K562 (cell line): Measurements from ENCODE around the gene SNX18. TPM values are rescaled to one million over a fixed set of nuclear protein-coding genes. Genes with fewer than 3 reads are reported as not detected.

Experiments
- ATAC-seq: fragments of 200-7000 bp; cut with Tn5 transposase; 3 replicates; pipeline ENCODE4 v1.9.1; 2020; ENCODE audit warnings: moderate library complexity
- BruUV-seq: library from RNA; stranded (reverse); fragments of 400-500 nt; replicated peaks from 2 replicates; lab custom pipeline; 2021; lab: Mats Ljungman, UMichigan
- CTCF ChIA-PET: fragments of 300-600 bp; formaldehyde crosslinking; extraction: SDS; loops from one replicate; lab custom pipeline; 2021; ENCODE audit warnings: low intra/inter-chr PET ratio; lab: Yijun Ruan, JAX
- POLR2A ChIA-PET: fragments of 300-600, 350-650 bp; sonication (Branson Sonifier 250); formaldehyde crosslinking; extraction: SDS; loops from one replicate; lab custom pipeline; 2021; ENCODE audit warnings: antibody characterized with exemption, inconsistent platforms; lab: Yijun Ruan, JAX
- DNase-seq, 4 experiments: peaks; one replicate each; pipeline versions ENCODE4 v3.0.0 to v3.0.0-alpha.2; 2011 to 2018; ENCODE audit warnings: low spot score in 3 of 4, mixed read lengths in 3 of 4; ENCODE audit errors: extremely low read depth in 1 of 4
- FAIRE-seq: peaks from 2 replicates; lab custom pipeline; 2011; peaks lifted over from hg19 to GRCh38; lab: Jason Lieb, UNC
- H2AFZ ChIP-seq: 2 replicates; pipeline ENCODE4 v1.6.0; 2011; ENCODE audit warnings: low read depth, low read length, control low read depth, inconsistent platforms
- H3K27ac ChIP-seq: fragments of 200-600 bp; 3 replicates; pipeline ENCODE4 v1.8.0; 2011; ENCODE audit warnings: low read depth, mild to moderate bottlenecking, control low read depth, inconsistent platforms, low read length, moderate library complexity, mixed read lengths; ENCODE audit errors: extremely low read depth
- H3K27me3 ChIP-seq, 2 experiments: fragments of 300-600 bp in 1 of 2; 2 replicates in 1 of 2; 3 replicates in 1 of 2; pipeline versions ENCODE4 v1.6.0 to v1.8.0; 2011; ENCODE audit warnings: inconsistent platforms in 2 of 2, low read length in 2 of 2, mild to moderate bottlenecking in 1 of 2, mixed read lengths in 1 of 2, moderate library complexity in 1 of 2; ENCODE audit not compliant: control insufficient read depth in 2 of 2, insufficient read depth in 2 of 2
- H3K36me3 ChIP-seq: fragments of 300-600 bp; 3 replicates; pipeline ENCODE4 v1.8.0; 2011; ENCODE audit warnings: mild to moderate bottlenecking, low read length, inconsistent platforms; ENCODE audit not compliant: control insufficient read depth, insufficient read depth
- H3K4me1 ChIP-seq, 2 experiments: fragments of 200-600 bp in 1 of 2; replicated peaks in 1 of 2; 2 replicates in 1 of 2; 3 replicates in 1 of 2; pipeline versions ENCODE4 v1.5.1 to v1.8.0; 2011; ENCODE audit warnings: inconsistent platforms in 2 of 2, low read length in 2 of 2, mild to moderate bottlenecking in 1 of 2, mixed read lengths in 1 of 2, moderate library complexity in 1 of 2; ENCODE audit not compliant: control insufficient read depth in 2 of 2, insufficient read depth in 2 of 2
- H3K4me2 ChIP-seq: 2 replicates; pipeline ENCODE4 v1.6.1; 2011; ENCODE audit warnings: low read length, control low read depth, inconsistent platforms, mixed read lengths; ENCODE audit not compliant: insufficient read depth
- H3K4me3 ChIP-seq: fragments of 200-600 bp; sonication (generic), shearing (Covaris generic); 2 replicates; pipeline ENCODE4 v1.5.1; 2016; ENCODE audit warnings: control low read depth, inconsistent platforms
- H3K79me2 ChIP-seq: fragments of 200-600 bp; 3 replicates; pipeline ENCODE4 v1.8.0; 2011; ENCODE audit warnings: low read length, inconsistent platforms; ENCODE audit not compliant: control insufficient read depth, insufficient read depth
- H3K9ac ChIP-seq, 2 experiments: 2 replicates each; pipeline versions ENCODE4 v1.6.0 to v1.6.1; 2011; ENCODE audit warnings: low read depth in 2 of 2, low read length in 2 of 2, control low read depth in 1 of 2, inconsistent platforms in 1 of 2, mild to moderate bottlenecking in 1 of 2, mixed read lengths in 1 of 2; ENCODE audit not compliant: insufficient read depth in 1 of 2
- H3K9me1 ChIP-seq: one replicate; pipeline ENCODE4 v1.6.0; 2011; ENCODE audit warnings: inconsistent platforms, mild to moderate bottlenecking, low read length, moderate library complexity; ENCODE audit not compliant: control insufficient read depth, insufficient read depth
- H3K9me3 ChIP-seq: replicated peaks from 2 replicates; pipeline ENCODE4 v1.5.1; 2011; ENCODE audit warnings: low read depth, low read length, inconsistent platforms; ENCODE audit not compliant: control insufficient read depth, insufficient read depth
- H4K20me1 ChIP-seq: replicated peaks from 2 replicates; pipeline ENCODE4 v1.6.1; 2011; ENCODE audit warnings: low read length, inconsistent platforms, mixed read lengths; ENCODE audit not compliant: control insufficient read depth, insufficient read depth
- ASH1L ChIP-seq: fragments of 450-650 bp; IDR thresholded peaks from 2 replicates; pipeline ENCODE4 v1.6.1; 2018; ENCODE audit warnings: borderline replicate concordance, mild to moderate bottlenecking, low read depth; ENCODE audit not compliant: partially characterized antibody
- ELF4 ChIP-seq: fragments of 450-650 bp; formaldehyde crosslinking; IDR thresholded peaks from 2 replicates; pipeline ENCODE4 v1.4.0; 2022; ENCODE audit warnings: missing genetic modification characterization
- FOXA3 ChIP-seq, 2 experiments: fragments of 450-650 bp in 1 of 2; sonication (generic) in 1 of 2; formaldehyde crosslinking; IDR thresholded peaks in 1 of 2; conservative IDR thresholded peaks in 1 of 2; 2 replicates each; pipeline versions ENCODE4 v1.4.0 to v1.8.0; 2020 to 2022; ENCODE audit warnings: mild to moderate bottlenecking in 2 of 2, missing genetic modification reagents in 1 of 2
- HMG20A ChIP-seq: fragments of 450-650 bp; formaldehyde crosslinking; conservative IDR thresholded peaks from 2 replicates; pipeline ENCODE4 v1.4.0; 2020; ENCODE audit warnings: mild to moderate bottlenecking, mixed read lengths
- KAT8 ChIP-seq: fragments of 450-650 bp; IDR thresholded peaks from 2 replicates; pipeline ENCODE4 v1.6.1; 2016; ENCODE audit warnings: low read depth, mild to moderate bottlenecking
- MAFF ChIP-seq: IDR thresholded peaks from 2 replicates; pipeline ENCODE4 v1.6.1; 2012; ENCODE audit warnings: low read length, improper control_type of control experiment
- ZNF174 ChIP-seq: fragments of 250-450 bp; sonication (Bioruptor Pico); IDR thresholded peaks from 2 replicates; pipeline ENCODE4 v1.4.0; 2020; ENCODE audit warnings: mild to moderate bottlenecking
- ZNF197 ChIP-seq: fragments of 200-800 bp; sonication (Bioruptor generic); IDR thresholded peaks from 2 replicates; pipeline ENCODE4 v1.6.1; 2016; ENCODE audit warnings: low read depth, missing genetic modification characterization, missing compliant biosample characterization
- WGBS: fragments of 100-300 bp; shearing (Covaris generic); methylation state at CpG from one replicate; pipeline ENCODE4 v1.1.6; 2016; ENCODE audit warnings: low coverage, mixed read lengths; ENCODE audit not compliant: insufficient coverage; ENCODE audit errors: missing lambda C conversion rate; 5-methylcytosine and 5-hydroxymethylcytosine counted together
- in situ Hi-C: fragments of 300-500 bp; cut with MboI; formaldehyde crosslinking; loops from 4 replicates; pipeline ENCODE4 v1.15.0; 2018; ENCODE audit warnings: inconsistent platforms, mixed read lengths
- intact Hi-C: fragments of 100-400 bp; cut with micrococcal nuclease; formaldehyde crosslinking; loops from 2 replicates; pipeline ENCODE4 v1.14.2; 2022
- polyA plus RNA-seq, 8 experiments: library from polyadenylated mRNA; depleted of rRNA in 4 of 8; stranded (reverse) in 5 of 8; unstranded in 3 of 8; fragments of >200 nt; fragmentation: Nextera tagmentation in 2 of 8; fragmentation: Illumina TruSeq in 1 of 8; extraction: Ambion mirVana in 2 of 8; extraction: Trizol in 1 of 8; gene quantifications; 2 replicates each; pipeline versions ENCODE4 v1.2.1 to v1.2.3, GENCODE V29; 2011 to 2014; ENCODE audit warnings: inconsistent platforms in 1 of 8, missing spikeins in 1 of 8
- total RNA-seq, 7 experiments: library from RNA; depleted of rRNA in 6 of 7; stranded (reverse); fragments of >200 nt in 6 of 7; fragmentation: Illumina TruSeq in 2 of 7; extraction: Trizol in 2 of 7; gene quantifications; 2 replicates each; pipeline versions ENCODE4 v1.2.1 to v1.2.3, GENCODE V29; 2011 to 2021; ENCODE audit warnings: low replicate concordance in 1 of 7
- TF ChIP-seq, protein P1 (sequence below): fragments of 250-450 bp; sonication (Bioruptor Pico); IDR thresholded peaks from 2 replicates; pipeline ENCODE4 v1.5.0; 2021; ENCODE audit warnings: mild to moderate bottlenecking, borderline replicate concordance

Gene SNX18
- total and polyA plus RNA-seq, 9 of the 15 experiments (the other 6 are each of a cell fraction or from before 2014, with no cell fraction given) = 2.3 to 8.8 (median 6.0) TPM

DNA sequence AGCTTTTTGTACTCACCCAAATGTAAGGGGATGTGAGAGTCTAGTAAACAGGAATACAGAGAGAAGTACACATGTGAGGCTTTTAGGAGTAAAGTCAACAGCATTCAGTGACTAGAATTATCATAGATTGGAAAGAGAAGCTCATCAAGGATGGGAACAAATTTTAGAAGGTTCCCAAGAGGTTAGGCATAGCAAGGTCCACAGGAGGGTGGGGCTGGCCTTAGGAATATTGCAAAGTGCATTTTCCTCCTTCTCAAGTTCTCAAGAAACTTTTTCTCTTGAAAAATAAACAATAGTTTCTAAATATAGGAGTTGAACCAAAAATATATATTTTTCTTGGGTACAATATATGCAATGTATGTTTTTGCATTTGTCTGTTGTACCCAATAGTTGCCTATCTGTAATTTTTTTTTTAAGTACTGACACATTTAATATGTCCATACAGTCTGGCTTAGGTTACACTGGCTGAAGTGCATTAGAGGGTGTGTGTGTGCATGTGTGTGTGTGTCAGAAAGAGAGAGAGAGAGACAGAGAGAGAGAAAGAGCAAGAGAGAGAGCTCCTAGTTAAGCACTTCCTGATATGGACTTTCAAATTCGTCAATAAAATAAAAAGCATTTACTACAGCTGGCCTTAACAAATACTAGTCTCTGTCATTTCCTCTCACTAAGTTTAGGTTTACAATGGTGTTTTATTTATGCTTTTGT, 62.2 kb downstream of the SNX18 start:
- DNase-seq = no peak
- H3K4me3 ChIP-seq = no peak overlapping the region
- TF ChIP-seq HMG20A (CRISPR knock-in tag) (no peak), ELF4 (no peak), KAT8 (no peak), ZNF174 (no peak), ASH1L (no peak), FOXA3 (CRISPR knock-in tag; conservative IDR thresholded peaks at IDR 0.05 in 1 of 2, IDR thresholded peaks at IDR 0.05 in 1 of 2) (no peak), ZNF197 (no peak), MAFF (no peak)
- TF ChIP-seq, protein P1, sequence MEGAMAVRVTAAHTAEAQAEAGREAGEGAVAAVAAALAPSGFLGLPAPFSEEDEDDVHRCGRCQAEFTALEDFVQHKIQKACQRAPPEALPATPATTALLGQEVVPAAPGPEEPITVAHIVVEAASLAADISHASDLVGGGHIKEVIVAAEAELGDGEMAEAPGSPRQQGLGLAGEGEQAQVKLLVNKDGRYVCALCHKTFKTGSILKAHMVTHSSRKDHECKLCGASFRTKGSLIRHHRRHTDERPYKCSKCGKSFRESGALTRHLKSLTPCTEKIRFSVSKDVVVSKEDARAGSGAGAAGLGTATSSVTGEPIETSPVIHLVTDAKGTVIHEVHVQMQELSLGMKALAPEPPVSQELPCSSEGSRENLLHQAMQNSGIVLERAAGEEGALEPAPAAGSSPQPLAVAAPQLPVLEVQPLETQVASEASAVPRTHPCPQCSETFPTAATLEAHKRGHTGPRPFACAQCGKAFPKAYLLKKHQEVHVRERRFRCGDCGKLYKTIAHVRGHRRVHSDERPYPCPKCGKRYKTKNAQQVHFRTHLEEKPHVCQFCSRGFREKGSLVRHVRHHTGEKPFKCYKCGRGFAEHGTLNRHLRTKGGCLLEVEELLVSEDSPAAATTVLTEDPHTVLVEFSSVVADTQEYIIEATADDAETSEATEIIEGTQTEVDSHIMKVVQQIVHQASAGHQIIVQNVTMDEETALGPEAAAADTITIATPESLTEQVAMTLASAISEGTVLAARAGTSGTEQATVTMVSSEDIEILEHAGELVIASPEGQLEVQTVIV (CRISPR knock-in tag) = no peak
- TF ChIP-seq, all 486 proteins: peak for 0
- Histone ChIP-seq H3K9ac (no peak overlapping the region), H3K27me3 (peaks cover 0 to 21% of the 10 kb centered on the region in 2 experiments; a peak in 2 of 5 replicates), H3K79me2 (no peaks in the 10 kb centered on the region), H4K20me1 (no peaks in the 10 kb centered on the region), H3K9me1 (no peaks in the 10 kb centered on the region), H3K9me3 (no peaks in the 10 kb centered on the region), H3K36me3 (no peaks in the 10 kb centered on the region), H3K4me1 (no peaks in the 10 kb centered on the region), H2AFZ (no peak overlapping the region), H3K27ac (no peak overlapping the region), H3K4me2 (no peak overlapping the region)
- in situ Hi-C loops = no loop called here
- 0% methylated on average over 1 of the region's 1 CpG for WGBS
- POLR2A ChIA-PET = no interaction called here
- FAIRE-seq (no peak), ATAC-seq (no peak)
- CTCF ChIA-PET = no interaction called here
- BruUV-seq = no TSS peak
- intact Hi-C loops = no loop called here
